Fibroblast of lung (primary cell): ENCODE data around the gene ARHGAP6.

Experiments
- CTCF ChIP-seq, 2 donors: IDR thresholded peaks in 1 of 2; conservative IDR thresholded peaks in 1 of 2; 1 replicate in 1 of 2; 2 replicates in 1 of 2; pipeline ENCODE4 v1.5.1; 2011 to 2012; ENCODE audit warnings: low read length in 2 of 2, control low read depth in 1 of 2, inconsistent platforms in 1 of 2, low read depth in 1 of 2, mild to moderate bottlenecking in 1 of 2
- EZH2 ChIP-seq: IDR thresholded peaks from 2 replicates; pipeline ENCODE4 v1.5.1; 2012; ENCODE audit warnings: low read length, control low read depth, mild to moderate bottlenecking; ENCODE audit errors: missing control alignments

GRCh38 chrX:11097933-11098332 is 567.8 kb downstream of the ARHGAP6 start:
- TF ChIP-seq CTCF (conservative IDR thresholded peaks at IDR 0.05 in 1 of 2, IDR thresholded peaks at IDR 0.05 in 1 of 2; ENCODE audit: low read depth in 1 of 2, low read length in 2 of 2) (no peak), EZH2 (no peak)
